Measurements from ENCODE around the gene LCOR. TPM values are rescaled to one million over a fixed set of nuclear protein-coding genes. Genes with fewer than 3 reads are reported as not detected.

The LCOR gene
- total RNA-seq, 2 experiments from 2014 or later: 27.8 to 34.0 TPM

GRCh38 chr10:97037365-97038361 lies 205.6 kb downstream of the LCOR start:
- peaks cover 7% of the 10 kb centered on the region for H3K27me3 Mint-ChIP-seq
- no peaks in the 10 kb centered on the region for H3K9me3 Mint-ChIP-seq (ENCODE audit: low read depth)
- CTCF ChIA-PET: interaction anchor here (0.6 to 5.9 kb wide), 54 partner anchors 9 to 601 kb away, joined by 3 to 89 read pairs (median 4); no protein-coding TSS in a partner anchor
- DNase-seq (peak; percentile 79), ATAC-seq (peak; percentile 90)
- no peaks in the 10 kb centered on the region for H3K36me3 Mint-ChIP-seq
- H3K4me3 Mint-ChIP-seq: peak overlapping the region; percentile 7
- peaks cover 6% of the 10 kb centered on the region for H3K4me1 Mint-ChIP-seq
- H3K27ac Mint-ChIP-seq: no peak overlapping the region

- Mint-ChIP-seq H3K4me1 (peaks cover 6% of the 10 kb centered on the region), H3K36me3 (no peaks in the 10 kb centered on the region), H3K4me3 (no peak overlapping the region), H3K9me3 (ENCODE audit: low read depth) (no peaks in the 10 kb centered on the region), H3K27me3 (peaks cover under 1% of the 10 kb centered on the region), H3K27ac (no peak overlapping the region)
- no peak for DNase-seq
- no peak for ATAC-seq
- CTCF ChIA-PET: interaction anchor here (0.7 to 5.9 kb wide), 9 partner anchors 15 to 396 kb away, joined by 3 to 89 read pairs (median 6); no protein-coding TSS in a partner anchor
Measured at GRCh38 chr10:97038688-97039087, 206.6 kb downstream of the LCOR start.

- no peak for ATAC-seq
- CTCF ChIA-PET: interaction anchor here (0.8 to 5.9 kb wide), 6 partner anchors 16 to 397 kb away, joined by 3 to 89 read pairs (median 4); no protein-coding TSS in a partner anchor
- Mint-ChIP-seq H3K4me1 (peaks cover 6% of the 10 kb centered on the region), H3K36me3 (no peaks in the 10 kb centered on the region), H3K27me3 (peaks cover 3% of the 10 kb centered on the region), H3K4me3 (no peak overlapping the region), H3K9me3 (ENCODE audit: low read depth) (no peaks in the 10 kb centered on the region), H3K27ac (no peak overlapping the region)
- DNase-seq: no peak
Measured at GRCh38 chr10:97039538-97040247, 207.6 kb downstream of the LCOR start.

- CTCF ChIA-PET: interaction anchor here (5.9 kb wide), 1 partner anchor 16 kb away, joined by 89 read pairs; no protein-coding TSS in a partner anchor
- DNase-seq: no peak
- H3K27ac Mint-ChIP-seq: no peak overlapping the region
- H3K9me3 Mint-ChIP-seq (ENCODE audit: low read depth): no peaks in the 10 kb centered on the region
- H3K4me1 Mint-ChIP-seq: peaks cover 6% of the 10 kb centered on the region
- ATAC-seq: no peak
- no peak overlapping the region for H3K4me3 Mint-ChIP-seq
- no peaks in the 10 kb centered on the region for H3K36me3 Mint-ChIP-seq
- peaks cover 3% of the 10 kb centered on the region for H3K27me3 Mint-ChIP-seq
Measured at GRCh38 chr10:97040248-97040584, 208.1 kb downstream of the LCOR start.

- ATAC-seq: no peak
- H3K27me3 Mint-ChIP-seq: peaks cover 3% of the 10 kb centered on the region
- CTCF ChIA-PET: no interaction called here
Measured at GRCh38 chr10:97040706-97041105, 208.6 kb downstream of the LCOR start.

GRCh38 chr10:97042081-97042480 lies 210.0 kb downstream of the LCOR start:
- DNase-seq (no peak), ATAC-seq (no peak)
- Mint-ChIP-seq H3K4me3 (no peak overlapping the region), H3K27me3 (peaks cover 3% of the 10 kb centered on the region), H3K27ac (no peak overlapping the region), H3K36me3 (no peaks in the 10 kb centered on the region), H3K9me3 (ENCODE audit: low read depth) (no peaks in the 10 kb centered on the region), H3K4me1 (peaks cover 6% of the 10 kb centered on the region)
- CTCF ChIA-PET: interaction anchor here (1.1 kb wide), 1 partner anchor 16 kb away, joined by 4 read pairs; no protein-coding TSS in a partner anchor

More at GRCh38 chr10:97040706-97041105, 208.6 kb downstream of the LCOR start:
- no peak for DNase-seq
- Mint-ChIP-seq H3K27ac (no peak overlapping the region), H3K36me3 (no peaks in the 10 kb centered on the region), H3K4me1 (peaks cover 6% of the 10 kb centered on the region), H3K9me3 (ENCODE audit: low read depth) (no peaks in the 10 kb centered on the region), H3K4me3 (no peak overlapping the region)

- H3K27ac Mint-ChIP-seq: no peak overlapping the region
- DNase-seq (no peak), ATAC-seq (no peak)
- H3K4me1 Mint-ChIP-seq: no peaks in the 10 kb centered on the region
- CTCF ChIA-PET: no interaction called here
- H3K27me3 Mint-ChIP-seq: peaks cover 3% of the 10 kb centered on the region
- H3K9me3 Mint-ChIP-seq (ENCODE audit: low read depth): no peaks in the 10 kb centered on the region
- no peaks in the 10 kb centered on the region for H3K36me3 Mint-ChIP-seq
- no peak overlapping the region for H3K4me3 Mint-ChIP-seq
Measured at GRCh38 chr10:97042716-97043562, 210.8 kb downstream of the LCOR start.

GRCh38 chr10:97043563-97043855 lies 211.4 kb downstream of the LCOR start:
- H3K27me3 Mint-ChIP-seq: peaks cover 3% of the 10 kb centered on the region
- H3K4me1 Mint-ChIP-seq: no peaks in the 10 kb centered on the region
- no peak overlapping the region for H3K27ac Mint-ChIP-seq
- ATAC-seq: no peak
- CTCF ChIA-PET: no interaction called here
- no peak for DNase-seq
- H3K4me3 Mint-ChIP-seq: no peak overlapping the region
- H3K36me3 Mint-ChIP-seq: no peaks in the 10 kb centered on the region
- H3K9me3 Mint-ChIP-seq (ENCODE audit: low read depth): no peaks in the 10 kb centered on the region

Small RNA genes lying within 50 kb of the gene (microRNA-seq; reads per million reads assigned to microRNA genes)
- gene MIR607: not detected

Other genes starting within 250 kb of the LCOR start
- gene TM9SF3, start 245.3 kb upstream of the LCOR start, total RNA-seq: 10 to 100 TPM; 61.4 to 71.3 TPM
- 10 to 100 TPM in 1 of 2 experiments, 1 to 10 TPM in 1; 8.7 to 11.5 TPM for gene PIK3AP1, start 111.8 kb upstream of the LCOR start, total RNA-seq

Measured in activated CD8-positive, alpha-beta memory T cell treated with anti-CD3 and anti-CD28 coated beads, Interleukin-2, amount 10 ng/mL, durations not matched to agents 7 days and 5 days (primary cell).